T-helper 1 cell treated with Interleukin-12 subunit alpha and Interleukin-12 subunit beta and Interleukin-4 antibody, amounts not matched to agents 30 ng/mL and 1 ng/mL, for 36 hours (primary cell): ENCODE data around the gene GHRH. TPM values are rescaled to one million over a fixed set of nuclear protein-coding genes. Genes with fewer than 3 reads are reported as not detected.

ENCODE experiments used
- intact Hi-C: fragments of 100-400 bp; cut with micrococcal nuclease; formaldehyde crosslinking; loops from one replicate; pipeline ENCODE4 v1.15.1; 2024
- total RNA-seq: library from RNA; stranded (reverse); gene quantifications from 2 replicates; pipeline ENCODE4 v1.2.3, GENCODE V29; 2022

Gene GHRH
- total RNA-seq, 1 donor from 2014 or later: not detected

GRCh38 chr20:37207171-37207570 is 54.4 kb downstream of the GHRH start:
- intact Hi-C loops: no loop called here

- intact Hi-C loops: no loop called here
Observed at GRCh38 chr20:37205794-37206193, 55.8 kb downstream of the GHRH start.

GRCh38 chr20:37205130-37205529 is 56.5 kb downstream of the GHRH start:
- intact Hi-C loops: no loop called here

GRCh38 chr20:37204056-37204455 is 57.6 kb downstream of the GHRH start:
- intact Hi-C loops: no loop called here

- intact Hi-C loops: loop anchor here (1.0 kb wide), 1 partner anchor 332 kb away; no protein-coding TSS in a partner anchor
Observed at GRCh38 chr20:37202267-37202943, 59.2 kb downstream of the GHRH start.

GRCh38 chr20:37201827-37202162 is 59.8 kb downstream of the GHRH start:
- intact Hi-C loops: loop anchor here (1.0 kb wide), 1 partner anchor 333 kb away; no protein-coding TSS in a partner anchor

Other genes starting within 250 kb of the GHRH start
- 50.0 and 51.4 TPM in 2 replicates for gene RBL1, start 165.8 kb downstream of the GHRH start, total RNA-seq
- 223 and 237 TPM in 2 replicates for gene RPN2, start 82.5 kb downstream of the GHRH start, total RNA-seq
- 0.98 and 1.0 TPM in 2 replicates for gene MROH8, start 82.3 kb downstream of the GHRH start, total RNA-seq
- gene MANBAL, start 27.8 kb upstream of the GHRH start, total RNA-seq: 11.0 and 12.7 TPM in 2 replicates
- gene SRC, start 84.3 kb upstream of the GHRH start, total RNA-seq: 5.3 TPM in 2 replicates